IMR-90 (cell line): ENCODE data around the gene SHISA6.

Experiments
- BHLHE40 ChIP-seq: fragments of 150-350 bp; IDR thresholded peaks from 2 replicates; pipeline ENCODE4 v1.6.1; 2016; ENCODE audit warnings: mild to moderate bottlenecking, low read depth, low read length
- CTCF ChIP-seq: conservative IDR thresholded peaks from 2 replicates; pipeline ENCODE4 v1.5.1; 2012; ENCODE audit warnings: mild to moderate bottlenecking, low read depth, low read length, improper control_type of control experiment
- MAZ ChIP-seq: IDR thresholded peaks from 2 replicates; pipeline ENCODE4 v1.6.1; 2012; ENCODE audit warnings: low read depth, mild to moderate bottlenecking, low read length, improper control_type of control experiment, moderate library complexity, borderline replicate concordance
- NFE2L2 ChIP-seq: fragments of 150-350 bp; IDR thresholded peaks from 2 replicates; pipeline ENCODE4 v1.6.1; 2016; ENCODE audit warnings: low read depth, mild to moderate bottlenecking, low read length
- POLR2A ChIP-seq: IDR thresholded peaks from 2 replicates; pipeline ENCODE4 v1.6.1; 2012; ENCODE audit warnings: mild to moderate bottlenecking, low read depth, low read length
- RFX5 ChIP-seq: IDR thresholded peaks from 2 replicates; pipeline ENCODE4 v1.8.0; 2012; ENCODE audit warnings: low read depth, mild to moderate bottlenecking, low read length, moderate library complexity

DNA sequence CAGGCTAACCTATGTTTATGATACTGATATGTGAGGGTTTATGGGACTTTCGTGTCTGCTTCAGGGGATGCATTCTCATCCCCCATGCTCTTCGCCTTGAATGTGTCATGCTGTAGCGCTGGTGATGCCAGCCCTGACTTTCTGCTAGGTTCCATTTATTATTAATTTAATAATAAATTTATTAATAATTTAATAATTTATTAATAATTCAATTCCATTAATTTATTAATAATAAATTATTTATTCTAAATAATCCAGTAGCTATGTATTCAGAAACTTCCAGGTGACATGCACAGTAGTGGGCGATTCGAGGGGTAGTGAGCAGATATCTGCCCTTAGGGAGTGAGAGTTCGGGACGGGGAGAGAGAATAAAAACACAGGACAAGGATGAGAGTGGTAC, 49.8 kb downstream of the SHISA6 start:
- TF ChIP-seq CTCF (no peak), POLR2A (no peak), NFE2L2 (no peak), MAZ (no peak), RFX5 (no peak), BHLHE40 (no peak)
